GM19324 (cell line): ENCODE results near the gene IFRD2.
A peak's percentile ranks its signal among the peaks of the same experiment; 100 is the strongest.
"Not testable (repeated sequence)": the region's sequence is repeated elsewhere in the genome, so short reads cannot be mapped to it uniquely, and the experiment has no call there.

Experiments
- ATAC-seq: cut with Tn5 transposase; IDR thresholded peaks from one replicate; pipeline ENCODE4 v1.9.1; 2021; ENCODE audit warnings: mild to moderate bottlenecking, moderate library complexity; ENCODE audit not compliant: unreplicated experiment, low FRiP score

Gene IFRD2

GRCh38 chr3:50325113-50325480, 32.9 kb upstream of the IFRD2 start:
- ATAC-seq = no peak

GRCh38 chr3:50324351-50325112, 32.3 kb upstream of the IFRD2 start:
- no peak for ATAC-seq

DNA sequence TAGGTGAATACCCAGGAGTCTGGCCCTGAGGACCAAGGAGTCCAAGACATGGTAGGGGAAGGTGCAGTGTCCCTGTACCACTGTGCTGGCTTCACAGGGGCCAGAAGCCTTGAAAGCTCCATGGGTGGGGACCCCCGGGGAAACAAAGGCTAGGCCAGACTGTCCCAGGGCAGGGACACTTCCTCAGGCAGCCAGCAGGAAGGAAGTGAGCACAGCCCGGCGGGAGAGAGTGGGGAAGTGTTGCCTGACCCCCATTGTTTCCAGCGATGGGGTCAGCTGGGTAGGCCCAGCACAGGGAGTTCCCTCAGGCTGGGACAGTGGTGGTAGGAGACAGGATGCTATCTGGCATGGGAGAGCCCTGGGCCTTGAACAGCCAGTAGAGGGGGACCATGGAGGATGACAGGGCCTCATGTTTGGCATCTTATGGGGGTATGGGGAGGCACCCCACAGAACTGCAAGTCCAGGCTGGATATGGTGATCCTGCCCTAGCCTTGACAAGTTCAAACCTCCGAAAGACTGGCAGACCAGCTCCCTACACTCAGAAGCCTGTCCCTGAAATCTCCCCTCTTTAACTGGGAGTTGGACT, 31.5 kb upstream of the IFRD2 start:
- no peak for ATAC-seq

DNA sequence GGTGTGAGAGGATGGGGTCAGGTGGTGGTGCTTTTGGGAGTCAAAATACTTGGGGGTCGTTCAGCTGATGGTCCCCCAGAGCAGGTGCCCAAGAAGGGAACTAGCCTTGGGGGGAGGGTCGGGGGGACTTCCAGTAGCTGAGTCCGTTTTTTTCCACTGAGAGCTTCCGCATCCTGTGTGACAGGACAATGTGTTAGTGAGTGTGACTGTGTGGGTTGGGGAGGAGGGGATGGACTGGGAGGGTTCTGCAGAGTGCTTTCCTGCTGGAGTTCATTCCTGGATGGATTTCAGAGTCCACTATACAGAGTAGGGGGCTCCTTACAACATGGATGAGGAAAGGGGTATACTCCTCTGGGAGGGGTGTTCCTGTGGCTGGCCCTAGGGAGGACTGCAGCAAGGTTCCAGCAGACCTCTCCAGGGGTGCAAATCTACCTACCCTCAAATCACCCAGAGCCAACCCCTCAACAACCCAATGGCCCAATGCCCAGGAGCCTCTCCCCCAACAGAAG, 30.9 kb upstream of the IFRD2 start:
- ATAC-seq = no peak

- ATAC-seq = no peak
Measured at GRCh38 chr3:50322386-50323091, 30.3 kb upstream of the IFRD2 start, which contains the start of gene HYAL2. Gene HYAL2, minus strand, starts transcription at chr3:50322745. Its CDS starts 2,256 bp downstream, at chr3:50320489.

- ATAC-seq = no peak
Measured at GRCh38 chr3:50322115-50322385, 29.8 kb upstream of the IFRD2 start.

GRCh38 chr3:50321336-50322114, 29.3 kb upstream of the IFRD2 start:
- peak; percentile 83 for ATAC-seq

DNA sequence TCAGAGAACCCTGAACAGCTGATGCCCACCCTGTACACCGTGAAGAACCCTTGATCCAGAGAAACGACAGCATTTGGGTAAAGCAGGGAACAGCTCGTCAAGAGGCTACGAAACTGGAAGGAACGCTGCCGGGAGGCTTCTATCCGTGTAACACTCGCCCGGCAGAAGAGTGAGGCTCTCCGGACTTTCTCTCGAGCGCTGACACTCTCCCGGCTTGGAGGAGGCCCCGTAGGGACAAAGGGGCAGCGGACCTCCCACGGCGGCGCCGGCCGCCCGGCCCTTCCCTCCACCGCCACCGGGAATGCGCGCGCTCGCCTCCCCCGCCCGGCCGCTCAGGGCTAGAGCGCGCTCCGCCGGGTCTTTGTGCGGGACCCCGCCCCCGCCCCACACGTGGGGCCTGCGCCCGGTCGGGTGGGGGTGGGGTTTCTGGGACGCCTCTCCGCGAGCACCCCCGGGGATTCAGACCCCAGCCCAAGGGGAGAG, 28.7 kb upstream of the IFRD2 start:
- peak; percentile 52 for ATAC-seq

GRCh38 chr3:50319894-50320625, 27.8 kb upstream of the IFRD2 start:
- ATAC-seq = no peak

DNA sequence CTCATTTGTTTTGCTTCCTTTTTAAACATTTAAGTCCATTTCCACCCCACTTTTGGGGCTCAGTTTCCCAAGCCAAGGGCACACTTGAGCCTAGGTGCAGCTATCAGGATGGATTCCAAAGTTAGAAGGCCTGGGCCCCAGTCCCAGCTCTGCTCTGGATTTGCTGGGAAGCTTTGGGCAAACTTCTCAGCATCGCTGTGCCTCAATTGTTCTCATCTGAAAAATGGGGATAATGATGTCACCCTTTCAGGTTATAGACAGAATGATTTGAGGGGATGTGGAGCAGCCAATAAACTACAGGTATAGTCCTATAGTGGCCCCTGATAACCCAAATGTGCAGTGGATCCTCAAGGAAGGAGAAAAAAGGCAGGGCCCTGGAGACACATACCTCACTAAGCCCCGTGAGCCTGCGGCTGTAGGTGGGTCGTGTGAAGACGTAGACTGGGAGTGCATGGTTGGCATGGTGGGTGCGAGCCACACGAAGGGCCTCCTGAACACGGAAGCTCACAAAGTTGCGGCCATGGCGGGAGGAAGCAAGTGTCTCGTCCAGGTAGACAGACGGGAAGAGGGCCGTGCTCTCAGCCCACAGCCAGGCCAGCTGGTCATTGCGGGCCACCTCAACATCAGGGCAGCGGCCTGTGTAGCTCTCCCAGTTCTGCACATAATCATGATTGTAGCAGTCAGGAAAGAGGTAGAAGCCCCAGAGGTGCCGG, 27.1 kb upstream of the IFRD2 start:
- no peak for ATAC-seq

DNA sequence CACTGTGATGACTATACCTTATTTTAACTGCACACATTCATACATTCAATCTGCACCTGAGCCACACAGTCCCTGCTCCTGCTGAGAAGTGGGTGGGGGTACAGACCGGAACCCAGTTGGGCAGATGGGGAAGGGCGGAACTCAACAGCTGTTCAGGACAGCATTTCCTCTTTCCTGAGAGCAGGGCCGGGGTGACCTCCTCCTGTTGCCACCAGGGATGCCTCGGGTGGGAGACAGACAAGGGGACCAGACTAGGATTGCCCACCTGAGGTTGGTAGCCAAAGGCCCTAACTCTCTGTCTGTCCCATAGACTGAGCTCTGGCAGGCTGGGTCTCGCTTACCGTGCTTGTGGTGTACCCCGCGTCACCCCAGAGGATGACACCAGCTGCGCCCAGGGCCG, 26.4 kb upstream of the IFRD2 start:
- ATAC-seq = no peak

- ATAC-seq = no peak
Measured at GRCh38 chr3:50318163-50318562, 25.9 kb upstream of the IFRD2 start.

DNA sequence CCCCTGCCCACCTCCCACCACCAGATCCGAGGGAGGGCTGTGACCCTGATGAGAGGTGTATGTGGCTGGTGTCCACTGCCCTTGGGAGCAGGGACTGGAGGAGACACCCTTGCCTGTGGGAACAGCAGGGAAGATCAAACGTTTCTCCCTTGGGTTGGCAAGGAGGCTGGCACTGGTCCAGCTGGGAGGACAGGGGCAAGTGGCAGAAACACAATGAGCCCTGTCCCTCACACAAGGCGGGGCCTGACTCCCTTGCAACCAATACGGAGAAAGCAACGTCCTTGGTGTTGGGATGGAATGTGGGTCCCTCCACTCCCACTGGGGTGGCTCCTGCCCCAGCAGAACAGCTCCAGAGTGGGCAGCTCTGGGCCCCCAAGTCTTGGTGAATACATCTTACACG, 25.1 kb upstream of the IFRD2 start:
- no peak for ATAC-seq

GRCh38 chr3:50316657-50317242, 24.5 kb upstream of the IFRD2 start:
- no peak for ATAC-seq

DNA sequence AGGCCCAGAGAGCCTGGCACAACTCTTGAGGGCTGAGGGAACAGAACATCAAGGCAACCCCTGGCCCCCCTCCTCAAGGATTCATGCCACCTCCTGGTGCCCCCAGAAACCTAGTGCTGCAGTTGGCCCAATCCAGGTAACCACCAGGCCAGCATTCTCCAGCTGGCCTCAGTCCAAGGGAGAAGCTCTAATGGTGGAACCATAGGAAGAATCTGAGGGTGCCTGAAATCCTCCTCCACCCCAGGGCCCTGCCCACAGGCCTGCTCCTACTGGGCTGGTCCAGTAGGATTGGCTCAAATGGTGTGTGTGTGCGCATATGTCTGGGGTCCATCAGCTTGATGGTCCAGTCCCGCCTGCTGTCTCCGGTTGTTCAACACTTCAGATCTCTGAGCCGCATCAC, 22.6 kb upstream of the IFRD2 start:
- no peak for ATAC-seq

DNA sequence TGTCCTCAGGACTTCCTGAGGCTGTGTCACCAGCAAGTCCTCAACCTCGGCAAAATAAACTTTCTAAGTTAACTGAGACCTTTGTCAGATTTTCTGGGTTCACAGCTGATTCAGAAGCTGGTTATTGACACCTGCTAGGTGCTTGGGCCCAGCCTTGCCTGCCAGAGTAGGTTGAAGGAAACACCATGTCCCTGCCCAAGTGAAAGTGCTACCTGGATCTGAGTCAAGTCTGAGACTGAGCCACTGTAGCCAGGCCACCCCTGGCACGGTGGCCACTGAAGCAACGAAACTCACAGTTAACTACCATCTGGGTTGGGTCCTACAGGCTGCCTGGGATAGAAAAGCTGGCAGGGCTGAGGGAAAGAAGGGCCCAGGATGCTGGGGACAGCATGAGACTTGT, 22.1 kb upstream of the IFRD2 start:
- no peak for ATAC-seq

GRCh38 chr3:50312041-50312440, 19.8 kb upstream of the IFRD2 start:
- not testable (repeated sequence) for ATAC-seq

- ATAC-seq = no peak
Measured at GRCh38 chr3:50304601-50305000, 12.4 kb upstream of the IFRD2 start.
